HTR-8/SVneo (cell line): ENCODE measurements around the gene DNAI1.

ENCODE experiments used
- DNase-seq: peaks from one replicate; pipeline ENCODE4 v3.0.0; 2011; ENCODE audit warnings: low spot score, mixed read lengths; ENCODE audit not compliant: insufficient read length
- FAIRE-seq: peaks from 2 replicates; lab custom pipeline; 2011; peaks lifted over from hg19 to GRCh38; lab: Jason Lieb, UNC

DNAI1 gene

DNA sequence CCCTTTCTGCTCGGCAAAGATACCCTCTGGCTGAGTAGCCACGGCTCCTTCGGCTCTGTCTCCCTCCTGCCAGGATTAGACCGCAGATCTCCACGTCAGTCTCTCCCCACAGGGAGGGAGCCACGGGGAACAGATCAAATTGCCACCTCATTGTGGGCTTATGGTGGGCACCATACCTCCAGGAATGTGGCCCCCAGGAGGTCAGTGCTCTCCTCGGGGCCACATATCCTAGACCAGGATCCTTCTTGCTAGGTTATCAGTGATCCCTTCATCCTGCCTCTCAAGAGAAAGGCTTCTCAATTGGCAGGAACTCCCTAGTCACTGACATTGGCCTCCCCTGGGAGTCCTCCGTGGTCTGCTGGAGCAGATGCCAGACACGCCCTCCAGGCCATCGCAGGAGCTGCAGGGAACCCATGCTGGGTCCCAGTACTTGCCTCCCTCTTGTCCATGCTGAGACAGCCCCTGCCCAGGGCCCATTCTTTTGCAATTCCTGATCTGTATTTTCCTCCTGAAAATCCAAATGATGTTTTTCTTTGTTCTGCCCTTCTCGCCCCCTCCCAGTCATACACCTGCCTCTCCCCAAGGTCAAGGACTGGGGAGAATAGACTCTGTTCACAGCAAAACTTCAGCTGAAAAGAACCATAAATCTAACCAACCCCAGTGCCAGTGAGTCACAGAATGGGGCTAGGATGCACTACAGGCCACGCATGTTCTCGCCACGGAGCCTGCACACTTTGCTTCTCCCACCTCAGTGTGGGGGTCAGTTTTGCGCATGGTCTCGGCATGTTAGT is 95.8 kb downstream of the DNAI1 start:
- no peak for FAIRE-seq
- DNase-seq: no peak

GRCh38 chr9:34555002-34555348 is 96.4 kb downstream of the DNAI1 start:
- DNase-seq (no peak), FAIRE-seq (no peak)

DNA sequence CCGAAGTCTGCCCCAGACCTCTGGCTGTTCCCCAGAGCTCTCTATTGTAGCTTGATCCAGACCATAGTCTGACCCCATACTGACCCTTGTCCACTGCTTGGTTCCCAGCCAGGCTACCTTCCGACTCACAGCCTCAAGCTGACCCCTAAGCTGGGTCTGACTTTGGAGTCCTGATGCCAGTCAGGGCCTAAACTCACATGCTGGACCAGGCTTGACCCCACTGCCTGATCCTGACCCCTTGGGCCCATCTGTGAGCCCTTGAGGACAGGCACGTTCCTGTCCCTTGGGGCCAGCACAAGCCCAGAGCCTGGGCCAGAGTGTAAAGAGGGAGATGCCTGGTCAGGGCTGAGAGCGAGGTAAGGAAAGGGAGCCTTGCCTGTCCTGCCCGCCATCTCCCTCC is 96.9 kb downstream of the DNAI1 start:
- no peak for DNase-seq
- no peak for FAIRE-seq

GRCh38 chr9:34555936-34556525 is 97.4 kb downstream of the DNAI1 start:
- FAIRE-seq: no peak
- DNase-seq: no peak

GRCh38 chr9:34556949-34557348 is 98.3 kb downstream of the DNAI1 start:
- DNase-seq (no peak), FAIRE-seq (no peak)

DNA sequence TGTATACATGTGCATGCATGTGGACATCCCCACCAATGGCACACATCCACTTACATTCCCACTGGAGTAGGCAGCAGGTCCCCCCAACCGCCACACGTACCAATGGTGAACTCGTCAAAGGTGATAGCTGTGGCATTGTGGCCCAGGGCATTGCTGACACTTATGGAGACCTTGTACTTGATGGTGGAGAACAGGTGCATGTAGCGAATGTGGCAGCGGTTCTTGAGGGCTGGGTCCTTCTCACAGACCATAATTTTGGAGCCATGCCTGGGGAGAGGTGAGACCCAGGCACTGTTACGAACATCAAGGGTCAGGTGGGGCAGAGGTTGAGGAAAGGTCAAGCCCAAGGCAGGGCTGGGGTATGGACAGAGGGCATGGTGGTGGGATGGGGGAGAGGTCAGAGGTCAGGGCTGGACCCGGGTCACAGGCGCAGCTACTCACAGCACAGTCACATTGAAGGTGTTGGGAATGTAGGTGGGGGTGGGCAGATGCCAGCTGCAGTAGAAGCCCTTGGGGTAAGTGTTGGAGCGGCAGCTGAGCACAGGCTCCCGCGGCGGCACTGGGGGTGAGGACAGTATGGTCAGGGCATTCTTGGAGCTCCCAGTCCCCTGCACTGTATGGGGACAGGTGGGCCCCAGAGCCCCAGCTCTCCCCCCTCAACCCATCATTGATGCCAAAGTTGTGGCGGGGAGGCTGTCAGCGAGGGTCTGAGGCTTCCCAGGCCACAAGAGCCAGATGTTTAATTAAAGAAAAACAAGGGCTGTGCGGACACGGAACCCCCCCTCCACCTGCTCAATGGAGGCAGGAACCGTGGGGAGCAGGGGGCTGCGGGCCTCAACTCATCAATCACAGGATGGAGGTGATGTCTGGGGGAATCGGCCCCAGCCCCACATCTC is 99.1 kb downstream of the DNAI1 start:
- FAIRE-seq (no peak), DNase-seq (no peak)

DNA sequence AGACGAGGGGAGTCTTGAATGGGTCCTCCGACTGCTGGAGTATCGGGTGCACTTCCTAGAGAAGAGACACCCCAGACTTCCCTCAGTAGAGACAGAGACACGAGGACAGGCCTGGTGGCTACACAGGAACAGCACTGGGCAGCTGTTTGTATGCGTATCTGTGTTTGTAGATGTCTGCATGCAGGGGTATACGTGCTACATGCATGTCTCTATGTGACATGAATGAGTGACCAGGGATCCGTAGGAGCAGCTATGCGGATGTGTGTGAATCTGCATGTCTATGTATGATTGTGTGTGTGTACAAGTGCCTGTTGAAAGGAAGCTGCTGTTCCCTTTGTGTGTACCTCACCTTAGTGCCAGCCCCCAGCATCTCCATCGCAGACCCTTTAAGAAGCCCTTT is 99.8 kb downstream of the DNAI1 start:
- DNase-seq (no peak), FAIRE-seq (no peak)

DNA sequence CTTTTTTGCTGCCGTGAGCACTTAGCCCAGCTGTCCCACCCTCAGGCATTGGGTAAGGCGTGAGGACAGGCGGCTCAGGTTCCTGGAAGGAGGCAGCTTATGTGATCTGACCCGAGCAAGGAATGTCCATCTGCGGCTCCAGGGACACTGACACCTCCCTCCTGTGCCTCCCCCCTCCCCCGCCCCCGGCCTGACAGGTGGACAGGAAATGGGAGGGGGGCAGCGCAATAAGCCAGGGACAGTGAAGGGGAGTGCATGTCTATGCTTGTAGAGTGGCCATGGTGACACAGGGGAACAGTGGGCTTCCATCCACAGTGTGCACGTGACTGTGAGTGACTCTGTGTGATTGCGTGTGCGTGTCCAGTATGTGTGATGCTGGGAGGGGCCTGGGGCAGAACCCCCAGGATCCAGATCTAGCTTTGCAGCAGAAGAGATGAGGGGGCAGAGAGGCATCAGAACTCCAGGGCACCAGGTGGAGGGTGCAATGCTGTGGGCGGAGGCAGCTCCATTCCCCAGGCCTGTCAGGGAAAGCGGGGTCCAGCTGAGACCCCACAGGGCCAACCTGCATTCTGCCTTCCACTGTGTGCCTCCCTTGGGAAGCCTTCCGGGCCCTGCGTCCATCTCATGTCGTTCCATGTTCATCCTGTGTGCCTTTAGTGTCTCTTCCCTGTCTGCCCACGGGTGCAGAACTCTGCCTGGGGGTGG is 100.5 kb downstream of the DNAI1 start:
- no peak for DNase-seq
- FAIRE-seq: no peak

- DNase-seq (peak; percentile 26), FAIRE-seq (no peak)
Measured at GRCh38 chr9:34559624-34560455, 101.2 kb downstream of the DNAI1 start.

- DNase-seq (no peak), FAIRE-seq (no peak)
Measured at GRCh38 chr9:34560599-34561214, 102.1 kb downstream of the DNAI1 start.

DNA sequence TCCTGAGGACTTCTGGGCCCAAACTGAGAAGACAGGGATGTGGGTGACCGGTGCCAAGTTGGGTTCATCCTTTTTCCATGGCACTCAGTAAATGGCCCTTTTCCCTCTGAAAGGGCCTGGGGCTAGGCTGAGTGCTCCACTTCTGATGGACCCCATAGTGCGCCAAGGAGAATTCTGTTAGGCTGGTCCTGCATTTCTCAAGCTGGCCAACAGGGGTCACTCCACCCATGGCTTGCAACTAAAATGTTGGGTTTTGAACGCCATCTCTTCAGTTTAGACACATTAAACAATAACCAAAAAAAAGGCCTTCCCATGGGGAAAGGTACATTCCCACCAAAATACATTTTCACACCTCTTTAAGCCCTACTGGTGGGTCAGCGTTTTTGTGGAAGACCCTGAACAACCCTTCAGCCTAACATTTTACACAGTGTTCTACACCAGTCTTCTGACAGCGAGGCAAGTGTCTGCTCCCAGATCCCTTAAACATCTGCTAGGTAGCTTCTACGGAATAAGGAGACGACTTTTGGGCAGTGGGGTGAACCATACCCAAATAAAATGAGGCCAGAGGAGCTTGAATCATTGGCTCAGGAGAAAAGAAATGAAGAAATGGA is 103.6 kb downstream of the DNAI1 start:
- DNase-seq: no peak

GRCh38 chr9:34563262-34563661 is 104.7 kb downstream of the DNAI1 start:
- no peak for DNase-seq
- FAIRE-seq: no peak

More for the DNA sequence above, 103.6 kb downstream of the DNAI1 start:
- no peak for FAIRE-seq

- no peak for DNase-seq
- no peak for FAIRE-seq
Measured at GRCh38 chr9:34564617-34565016, 106.0 kb downstream of the DNAI1 start.

GRCh38 chr9:34565856-34566255 is 107.3 kb downstream of the DNAI1 start:
- no peak for FAIRE-seq
- DNase-seq: no peak

DNA sequence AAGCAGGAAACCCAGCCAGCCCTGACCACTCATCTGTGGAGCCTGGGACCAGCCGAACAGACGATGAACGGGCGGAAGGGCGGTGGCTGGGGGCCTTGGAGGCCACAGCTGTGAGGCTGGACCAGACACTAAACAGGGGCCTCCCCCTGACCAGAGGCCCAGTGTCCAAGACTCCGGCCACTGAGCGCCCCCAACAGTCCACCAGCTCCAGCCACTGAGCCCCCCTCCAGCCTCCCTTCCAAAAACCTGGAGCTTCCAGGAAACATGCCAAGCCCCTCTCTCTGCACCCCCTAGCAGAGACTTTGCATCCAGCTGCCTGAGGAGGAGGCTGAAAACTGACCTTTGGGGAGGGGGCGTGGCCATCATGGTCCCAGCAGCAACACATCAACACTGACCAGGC is 107.7 kb downstream of the DNAI1 start:
- no peak for FAIRE-seq

GRCh38 chr9:34566972-34567371 is 108.4 kb downstream of the DNAI1 start:
- FAIRE-seq (no peak), DNase-seq (no peak)

More for the DNA sequence above, 107.7 kb downstream of the DNAI1 start:
- no peak for DNase-seq

GRCh38 chr9:34568133-34568532 is 109.5 kb downstream of the DNAI1 start:
- FAIRE-seq: no peak
- DNase-seq: no peak

GRCh38 chr9:34568774-34569173 is 110.2 kb downstream of the DNAI1 start:
- DNase-seq (no peak), FAIRE-seq (no peak)

- FAIRE-seq (no peak), DNase-seq (no peak)
Measured at GRCh38 chr9:34570376-34570775, 111.8 kb downstream of the DNAI1 start.
